Gastrocnemius medialis (tissue), 4 donors: Measurements from ENCODE around the gene TDRD3. TPM values are rescaled to one million over a fixed set of nuclear protein-coding genes. Genes with fewer than 3 reads are reported as not detected.

Experiments used
- ATAC-seq, 2 donors: fragments of 150-250 bp; one replicate each; pipeline ENCODE4 v1.9.1; 2016
- DNase-seq, 2 donors: peaks; one replicate each; pipeline ENCODE4 v3.0.0-alpha.2; 2019
- H3K27ac ChIP-seq, 4 donors: fragments of 200-600 bp; sonication (generic); 1 replicate in 1 of 4; 2 replicates in 3 of 4; pipeline ENCODE4 v1.5.1; 2016 to 2018; ENCODE audit warnings: mild to moderate bottlenecking in 2 of 4, moderate library complexity in 1 of 4
- H3K27me3 ChIP-seq, 3 donors: fragments of 200-600 bp; sonication (generic) in 2 of 3; 1 replicate in 1 of 3; 2 replicates in 2 of 3; pipeline versions ENCODE4 v1.5.1 to v1.6.0; 2016 to 2019; ENCODE audit warnings: mild to moderate bottlenecking in 1 of 3, moderate library complexity in 1 of 3
- H3K36me3 ChIP-seq, 2 donors: fragments of 200-600 bp; sonication (generic) in 1 of 2; one replicate each; pipeline ENCODE4 v1.5.1; 2017 to 2018
- H3K4me1 ChIP-seq, 2 donors: fragments of 200-600 bp; sonication (generic) in 1 of 2; one replicate each; pipeline ENCODE4 v1.5.1; 2016 to 2017; ENCODE audit warnings: mild to moderate bottlenecking in 2 of 2
- H3K4me3 ChIP-seq, 4 donors: fragments of 200-600 bp; sonication (generic) in 3 of 4; 1 replicate in 1 of 4; 2 replicates in 3 of 4; pipeline ENCODE4 v1.5.1; 2016 to 2019; ENCODE audit warnings: mild to moderate bottlenecking in 2 of 4
- H3K9me3 ChIP-seq, 3 donors: fragments of 200-600 bp; sonication (generic) in 2 of 3; 1 replicate in 1 of 3; 2 replicates in 2 of 3; pipeline ENCODE4 v1.5.1; 2016 to 2019
- CTCF ChIP-seq, 5 experiments: fragments of 450-650 bp in 3 of 5; fragments of 200-600 bp in 2 of 5; sonication (generic) in 2 of 5; IDR thresholded peaks in 4 of 5; conservative IDR thresholded peaks in 1 of 5; 1 replicate in 4 of 5; 2 replicates in 1 of 5; pipeline ENCODE4 v1.5.1; 2016 to 2019; ENCODE audit warnings: antibody characterized with exemption in 5 of 5, mild to moderate bottlenecking in 3 of 5, moderate library complexity in 3 of 5
- POLR2A ChIP-seq, 2 donors: fragments of 450-650 bp; IDR thresholded peaks; one replicate each; pipeline ENCODE4 v1.6.1; 2017; ENCODE audit warnings: antibody characterized with exemption in 2 of 2, mild to moderate bottlenecking in 2 of 2, moderate library complexity in 2 of 2
- in situ Hi-C, 4 donors: fragments of 200-750 bp; cut with MboI; loops; one replicate each; pipeline versions ENCODE4 v1.15.0 to v1.8.0; 2017; ENCODE audit warnings: low sequenced_read_pairs in 4 of 4
- intact Hi-C: fragments of 100-400 bp; cut with DNase I; formaldehyde crosslinking; loops from one replicate; pipeline ENCODE4 v1.15.1; 2023; ENCODE audit warnings: low total_unique reads
- total RNA-seq, 4 donors: library from RNA; depleted of rRNA; stranded (reverse); fragments of >200 nt; gene quantifications; one replicate each; pipeline versions ENCODE4 v1.1.0 to v1.2.3, GENCODE V29; 2016

TDRD3 gene
- total RNA-seq, 4 donors from 2014 or later, result 13.1 to 37.8 (median 17.7) TPM

GRCh38 chr13:60479273-60479672 is 82.3 kb downstream of the TDRD3 start:
- TF ChIP-seq CTCF (IDR thresholded peaks at IDR 0.05 in 4 of 5, conservative IDR thresholded peaks at IDR 0.05 in 1 of 5), result no peak
- TF ChIP-seq POLR2A (IDR thresholded peaks at IDR 0.05), result no peak
- Histone ChIP-seq H3K4me1 (no peaks in the 10 kb centered on the region), H3K27ac (no peak overlapping the region), H3K4me3 (no peak overlapping the region), H3K9me3 (no peaks in the 10 kb centered on the region), H3K36me3 (peaks cover 0 to 9% of the 10 kb centered on the region in 2 donors), H3K27me3 (no peaks in the 10 kb centered on the region)
- intact Hi-C loops, result no loop called here
- DNase-seq (no peak), ATAC-seq (no peak)
- in situ Hi-C loops, result no loop called here

- Histone ChIP-seq H3K4me1 (no peaks in the 10 kb centered on the region), H3K27ac (no peak overlapping the region), H3K9me3 (no peaks in the 10 kb centered on the region), H3K27me3 (no peaks in the 10 kb centered on the region), H3K4me3 (no peak overlapping the region), H3K36me3 (peaks cover 0 to 7% of the 10 kb centered on the region in 2 donors)
- in situ Hi-C loops, result no loop called here
- intact Hi-C loops, result no loop called here
- ATAC-seq (no peak), DNase-seq (no peak)
- no peak for TF ChIP-seq POLR2A (IDR thresholded peaks at IDR 0.05)
- TF ChIP-seq CTCF (IDR thresholded peaks at IDR 0.05 in 4 of 5, conservative IDR thresholded peaks at IDR 0.05 in 1 of 5), result no peak
Measured at GRCh38 chr13:60482012-60482411, 85.0 kb downstream of the TDRD3 start.

- intact Hi-C loops (no loop called here), in situ Hi-C loops (no loop called here)
- Histone ChIP-seq H3K36me3 (peaks cover 2 to 9% of the 10 kb centered on the region in 2 donors), H3K4me3 (no peak overlapping the region), H3K9me3 (no peaks in the 10 kb centered on the region), H3K4me1 (no peaks in the 10 kb centered on the region), H3K27ac (no peak overlapping the region), H3K27me3 (no peaks in the 10 kb centered on the region)
- ATAC-seq (no peak), DNase-seq (no peak)
- no peak for TF ChIP-seq POLR2A (IDR thresholded peaks at IDR 0.05)
- TF ChIP-seq CTCF (IDR thresholded peaks at IDR 0.05 in 4 of 5, conservative IDR thresholded peaks at IDR 0.05 in 1 of 5), result no peak
Measured at GRCh38 chr13:60484865-60485264, 87.8 kb downstream of the TDRD3 start.

GRCh38 chr13:60491531-60491930 is 94.5 kb downstream of the TDRD3 start:
- no peak for DNase-seq
- H3K27me3 ChIP-seq, result no peaks in the 10 kb centered on the region
- in situ Hi-C loops, result no loop called here

More at GRCh38 chr13:60491531-60491930, 94.5 kb downstream of the TDRD3 start:
- H3K4me3 ChIP-seq, result no peak overlapping the region
- no peaks in the 10 kb centered on the region for H3K4me1 ChIP-seq
- peaks cover 2 to 19% of the 10 kb centered on the region in 2 donors for H3K36me3 ChIP-seq
- H3K27ac ChIP-seq, result no peak overlapping the region
- no peak for ATAC-seq
- intact Hi-C loops, result no loop called here
- TF ChIP-seq POLR2A (IDR thresholded peaks at IDR 0.05), result no peak
- no peak for TF ChIP-seq CTCF (IDR thresholded peaks at IDR 0.05 in 4 of 5, conservative IDR thresholded peaks at IDR 0.05 in 1 of 5)
- H3K9me3 ChIP-seq, result no peaks in the 10 kb centered on the region
